Glutamatergic neuron (in vitro differentiated cells): Measurements from ENCODE around the gene TUSC2. TPM values are rescaled to one million over a fixed set of nuclear protein-coding genes. Genes with fewer than 3 reads are reported as not detected.

Source experiments
- DNase-seq: peaks from one replicate; pipeline ENCODE4 v3.0.0; 2022
- H3K27ac Mint-ChIP-seq: one replicate; pipeline ENCODE4 v1.8.0; 2020; ENCODE audit warnings: mild to moderate bottlenecking, mixed read lengths, inconsistent platforms; ENCODE audit not compliant: unreplicated experiment
- H3K27me3 Mint-ChIP-seq: one replicate; pipeline ENCODE4 v1.8.0; 2020; ENCODE audit warnings: mild to moderate bottlenecking, moderate library complexity, mixed read lengths, inconsistent platforms; ENCODE audit not compliant: unreplicated experiment
- H3K36me3 Mint-ChIP-seq: one replicate; pipeline ENCODE4 v1.8.0; 2020; ENCODE audit warnings: mild to moderate bottlenecking, mixed read lengths, inconsistent platforms; ENCODE audit not compliant: unreplicated experiment
- H3K4me1 Mint-ChIP-seq: one replicate; pipeline ENCODE4 v1.8.0; 2020; ENCODE audit warnings: mild to moderate bottlenecking, low read depth, mixed read lengths, inconsistent platforms; ENCODE audit not compliant: unreplicated experiment
- H3K4me3 Mint-ChIP-seq: one replicate; pipeline ENCODE4 v1.8.0; 2020; ENCODE audit warnings: mild to moderate bottlenecking, mixed read lengths, inconsistent platforms; ENCODE audit not compliant: unreplicated experiment
- H3K9me3 Mint-ChIP-seq: one replicate; pipeline ENCODE4 v1.8.0; 2020; ENCODE audit warnings: mild to moderate bottlenecking, moderate library complexity, mixed read lengths, inconsistent platforms; ENCODE audit not compliant: unreplicated experiment
- total RNA-seq: library from RNA; stranded (reverse); fragmentation: NEBNext Ultra II Directional; extraction: Animal tissue kit (Norgen Biotek cat#: 25700); gene quantifications from one replicate; pipeline ENCODE4 v1.2.1, GENCODE V29; 2021; ENCODE audit not compliant: unreplicated experiment
- TF ChIP-seq, protein P1 (sequence below): fragments of 200-600 bp; sonication (generic); IDR thresholded peaks from one replicate; pipeline ENCODE4 v1.5.0; 2021; ENCODE audit not compliant: partially characterized antibody, unreplicated experiment

Gene TUSC2
- total RNA-seq, 1 donor from 2014 or later = 30.8 TPM

DNA sequence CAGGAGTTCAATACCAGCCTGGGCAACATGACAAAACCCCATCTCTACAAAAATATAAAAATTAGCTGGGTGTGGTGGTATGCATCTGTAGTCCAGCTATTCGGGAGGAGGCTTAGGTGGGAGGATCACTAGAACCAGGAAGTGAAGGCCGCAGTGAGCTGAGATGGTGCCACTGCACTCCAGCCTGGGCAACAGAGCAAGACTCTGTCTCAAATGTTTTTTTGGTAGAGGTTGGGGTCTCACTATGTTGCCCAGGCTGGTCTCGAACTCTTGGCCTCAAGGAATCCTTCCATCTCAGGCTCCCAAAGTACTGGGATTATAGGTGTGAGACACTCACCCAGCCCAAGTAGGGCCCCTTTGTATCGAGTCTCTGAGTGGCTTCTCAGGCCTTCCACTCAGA lies 33.9 kb downstream of the TUSC2 start:
- Mint-ChIP-seq H3K4me1 (peaks cover 8% of the 10 kb centered on the region), H3K27me3 (peaks cover 5% of the 10 kb centered on the region), H3K36me3 (no peaks in the 10 kb centered on the region), H3K9me3 (peaks cover 7% of the 10 kb centered on the region), H3K4me3 (no peak overlapping the region), H3K27ac (no peak overlapping the region)
- TF ChIP-seq, protein P1, sequence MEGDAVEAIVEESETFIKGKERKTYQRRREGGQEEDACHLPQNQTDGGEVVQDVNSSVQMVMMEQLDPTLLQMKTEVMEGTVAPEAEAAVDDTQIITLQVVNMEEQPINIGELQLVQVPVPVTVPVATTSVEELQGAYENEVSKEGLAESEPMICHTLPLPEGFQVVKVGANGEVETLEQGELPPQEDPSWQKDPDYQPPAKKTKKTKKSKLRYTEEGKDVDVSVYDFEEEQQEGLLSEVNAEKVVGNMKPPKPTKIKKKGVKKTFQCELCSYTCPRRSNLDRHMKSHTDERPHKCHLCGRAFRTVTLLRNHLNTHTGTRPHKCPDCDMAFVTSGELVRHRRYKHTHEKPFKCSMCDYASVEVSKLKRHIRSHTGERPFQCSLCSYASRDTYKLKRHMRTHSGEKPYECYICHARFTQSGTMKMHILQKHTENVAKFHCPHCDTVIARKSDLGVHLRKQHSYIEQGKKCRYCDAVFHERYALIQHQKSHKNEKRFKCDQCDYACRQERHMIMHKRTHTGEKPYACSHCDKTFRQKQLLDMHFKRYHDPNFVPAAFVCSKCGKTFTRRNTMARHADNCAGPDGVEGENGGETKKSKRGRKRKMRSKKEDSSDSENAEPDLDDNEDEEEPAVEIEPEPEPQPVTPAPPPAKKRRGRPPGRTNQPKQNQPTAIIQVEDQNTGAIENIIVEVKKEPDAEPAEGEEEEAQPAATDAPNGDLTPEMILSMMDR = no peak
- no peak for DNase-seq

DNA sequence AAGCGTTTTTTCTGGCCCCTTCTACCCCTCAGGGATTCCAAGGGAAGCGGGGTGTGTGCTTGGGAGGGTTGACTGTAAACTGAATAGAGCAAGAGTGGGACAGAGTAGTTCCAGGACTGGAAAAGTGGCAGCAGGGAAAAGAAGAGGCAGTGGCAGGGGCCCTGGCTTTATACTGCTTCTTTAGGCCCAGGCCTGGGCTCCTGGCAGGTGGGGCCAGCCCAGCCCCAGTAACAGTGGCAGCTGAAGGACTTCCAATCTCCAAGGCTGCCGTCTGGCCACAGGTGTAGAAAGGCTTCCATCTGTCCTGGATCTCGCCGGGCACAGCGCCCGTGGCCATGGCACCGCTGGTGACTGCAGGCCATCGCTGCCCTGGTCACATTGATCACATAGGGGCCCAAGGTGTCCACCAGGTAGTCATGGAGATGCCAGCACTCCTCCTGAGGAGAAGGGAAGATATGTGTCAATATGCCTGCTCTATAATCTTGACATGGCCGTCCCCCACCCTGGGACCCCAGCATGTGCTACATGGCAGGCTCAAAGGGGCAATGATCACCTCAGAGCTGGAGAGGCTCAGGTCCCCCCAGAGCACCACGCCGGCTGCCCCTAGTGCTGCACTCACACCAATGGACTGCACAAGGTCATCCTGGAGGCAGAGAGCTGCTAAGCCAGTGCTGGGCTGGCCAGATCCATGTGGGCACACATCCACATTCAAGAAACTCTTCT lies 34.8 kb downstream of the TUSC2 start:
- Mint-ChIP-seq H3K27ac (peak overlapping the region; percentile 93), H3K4me1 (peaks cover 8% of the 10 kb centered on the region), H3K36me3 (no peaks in the 10 kb centered on the region), H3K9me3 (peaks cover 4% of the 10 kb centered on the region), H3K4me3 (peak overlapping the region; percentile 91), H3K27me3 (peaks cover 2% of the 10 kb centered on the region)
- TF ChIP-seq, protein P1 = no peak
- no peak for DNase-seq

DNA sequence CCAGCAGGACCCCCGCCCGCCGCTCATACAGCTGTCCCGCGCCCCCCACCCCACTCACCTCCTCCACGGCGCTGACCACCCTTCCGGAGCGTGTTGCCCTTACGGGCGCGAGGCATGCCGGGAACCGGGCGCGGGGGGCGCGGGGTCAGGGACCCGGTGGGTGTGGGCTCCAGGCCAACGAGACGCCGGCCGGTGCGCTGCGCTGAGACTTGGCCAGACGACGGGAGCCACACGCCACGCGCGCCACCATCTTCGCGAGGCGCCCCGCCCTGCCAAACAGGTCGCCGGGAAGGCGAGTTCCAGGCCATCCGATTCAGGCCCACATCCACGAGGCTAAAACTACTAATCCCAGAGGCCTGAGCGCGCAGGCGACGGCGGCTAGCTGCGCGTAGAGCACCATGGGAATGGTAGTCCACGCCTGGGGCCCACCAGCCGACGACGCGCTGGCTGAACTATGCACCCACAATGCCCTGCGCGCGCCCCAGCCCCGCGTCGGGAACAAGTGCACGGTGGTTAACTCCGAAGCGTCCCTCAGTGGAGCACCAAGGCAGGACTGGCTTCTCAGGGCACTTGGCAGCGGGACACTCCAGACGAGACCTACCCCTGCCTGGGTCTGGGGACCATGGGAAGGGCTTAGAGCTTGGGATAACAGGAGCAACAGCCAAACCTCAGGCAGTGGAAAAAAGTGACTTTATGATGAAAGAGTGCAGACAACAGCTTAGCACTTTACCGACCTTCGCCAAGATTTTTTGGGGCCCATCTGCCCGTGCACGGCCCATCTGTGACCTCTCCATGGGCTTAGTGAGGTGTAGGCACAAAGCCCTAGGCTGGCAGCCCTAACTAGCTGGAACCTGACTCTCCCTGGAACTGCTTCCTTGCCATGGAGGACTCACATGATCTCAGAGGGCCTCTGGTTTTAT lies 35.6 kb downstream of the TUSC2 start, which contains the start of gene IFRD2:
Gene IFRD2, minus strand, starts transcription at position 271 of the 920 bp plus-strand sequence. Its CDS starts 155 bp downstream, at position 116.
- TF ChIP-seq, protein P1 = no peak
- Mint-ChIP-seq H3K4me1 (peaks cover 8% of the 10 kb centered on the region), H3K27ac (peak within 1 kb of the TSS; percentile 93), H3K27me3 (peaks cover 2% of the 10 kb centered on the region), H3K36me3 (no peaks in the 10 kb centered on the region), H3K9me3 (peaks cover 4% of the 10 kb centered on the region), H3K4me3 (peak within 1 kb of the TSS; percentile 91)
- peak; percentile 95 for DNase-seq

GRCh38 chr3:50290161-50290641 lies 37.8 kb downstream of the TUSC2 start:
- Mint-ChIP-seq H3K36me3 (no peaks in the 10 kb centered on the region), H3K4me3 (no peak overlapping the region), H3K27me3 (peaks cover 2% of the 10 kb centered on the region), H3K9me3 (peaks cover 4% of the 10 kb centered on the region), H3K27ac (no peak overlapping the region), H3K4me1 (peaks cover 8% of the 10 kb centered on the region)
- no peak for DNase-seq
- TF ChIP-seq, protein P1 = no peak
